Measurements from ENCODE around the gene AATK. TPM values are rescaled to one million over a fixed set of nuclear protein-coding genes. Genes with fewer than 3 reads are reported as not detected.

Gene AATK
- total and polyA plus RNA-seq, 2 of the 13 experiments (the other 11 are each of a cell fraction or from before 2014, with no cell fraction given) = 2.9 to 8.4 TPM

- no peak for TF ChIP-seq ZNF407 (CRISPR knock-in tag; IDR thresholded peaks at IDR 0.05; ENCODE audit: not compliant biosample characterization)
- TF ChIP-seq ZNF205 (CRISPR knock-in tag; IDR thresholded peaks at IDR 0.05) = no peak
Measured at GRCh38 chr17:81187120-81187519, 21.1 kb upstream of the AATK start (continued).

- in situ Hi-C loops (cut with HindIII; ENCODE audit: extremely low pct_ligation_motif_present, low pct_unique_long_range_greater_than_20kb) (no loop called here), intact Hi-C loops (cut with micrococcal nuclease; ENCODE audit: unreplicated experiment) (no loop called here)
- Histone ChIP-seq H3K79me2 (ENCODE audit: insufficient read depth, low read length) (no peaks in the 10 kb centered on the region), H3K4me1 (ENCODE audit: insufficient read depth, low read length) (peaks cover 24% of the 10 kb centered on the region), H3K4me2 (ENCODE audit: low read depth, low read length) (peak overlapping the region; percentile 38; the same call in 1 of the 2 replicates), H3K27me3 (ENCODE audit: control insufficient read depth in 1 of 2, insufficient read depth in 2 of 2, low read length in 2 of 2) (peaks cover 6 to 31% of the 10 kb centered on the region in 2 experiments; a peak in 3 of 5 replicates), H2AFZ (ENCODE audit: low read length) (no peak overlapping the region), H3K4me3 (replicated peaks in 1 of 3; ENCODE audit: insufficient read depth in 1 of 3, low read depth in 2 of 3, low read length in 3 of 3) (no peak overlapping the region), H4K20me1 (ENCODE audit: insufficient read depth, low read length) (no peaks in the 10 kb centered on the region), H3K9me3 (ENCODE audit: low read length) (no peaks in the 10 kb centered on the region), H3K9ac (ENCODE audit: insufficient read depth, low read depth, low read length) (no peak overlapping the region), H3K36me3 (replicated peaks in 1 of 2; ENCODE audit: control insufficient read depth in 1 of 2, insufficient read depth in 2 of 2, low read length in 2 of 2) (peaks cover under 1 to 4% of the 10 kb centered on the region in 2 experiments; a peak in 2 of 5 replicates), H3K27ac (ENCODE audit: extremely low read length, insufficient read depth, low read length) (no peak overlapping the region)
- FAIRE-seq (no peak), ATAC-seq (no peak), DNase-seq (ENCODE audit: low spot score) (no peak)
- 39% methylated on average over 4 of the region's 7 CpGs for whole genome bisulfite sequencing (ENCODE audit: low lambda C conversion rate)
- POLR2A ChIA-PET = interaction anchor here (1.2 kb wide), 1 partner anchor 143 kb away, joined by 3 read pairs; no protein-coding TSS in a partner anchor
- no TSS peak for BruUV-seq (replicated peaks)
- CTCF ChIA-PET (ENCODE audit: low intra/inter-chr PET ratio, low total read pairs) = no interaction called here
- TF ChIP-seq ZFX (CRISPR knock-in tag; IDR thresholded peaks at IDR 0.05; ENCODE audit: low read depth) = peak; percentile 44; the same call in 1 of the 2 replicates
- TF ChIP-seq KDM3A (CRISPR knock-in tag; IDR thresholded peaks at IDR 0.05; ENCODE audit: low read depth) = no peak
- TF ChIP-seq HNF1B (CRISPR knock-in tag; IDR thresholded peaks at IDR 0.05) = no peak
- TF ChIP-seq MAX (IDR thresholded peaks at IDR 0.05) = peak; percentile 30; the same call in 1 of the 2 replicates
- TF ChIP-seq ZSCAN30 (CRISPR knock-in tag; IDR thresholded peaks at IDR 0.05) = no peak
- no peak for TF ChIP-seq HMG20A (CRISPR knock-in tag; IDR thresholded peaks at IDR 0.05; ENCODE audit: borderline replicate concordance)
- no peak for TF ChIP-seq MNT (IDR thresholded peaks at IDR 0.05)
- TF ChIP-seq BHLHE40 (IDR thresholded peaks at IDR 0.05; ENCODE audit: low read length) = peak; percentile 14; the same call in 1 of the 2 replicates
- TF ChIP-seq ZNF460 (CRISPR knock-in tag; IDR thresholded peaks at IDR 0.05; ENCODE audit: borderline replicate concordance) = no peak
- no peak for TF ChIP-seq AHR (CRISPR knock-in tag; IDR thresholded peaks at IDR 0.05)
Measured at GRCh38 chr17:81186203-81186602, 20.2 kb upstream of the AATK start.

Measured in HepG2 (cell line).